PC-9 (cell line): ENCODE results near the gene CLDN5. TPM values are rescaled to one million over a fixed set of nuclear protein-coding genes. Genes with fewer than 3 reads are reported as not detected.

Source experiments
- BruUV-seq: library from RNA; stranded (reverse); fragments of 400-500 nt; replicated peaks from 2 replicates; lab custom pipeline; 2021; lab: Mats Ljungman, UMichigan
- CTCF ChIA-PET: fragments of 300-600 bp; sonication (Branson Sonifier 250); formaldehyde crosslinking; loops from one replicate; lab custom pipeline; 2022; ENCODE audit warnings: antibody characterized with exemption; lab: Charles Lee
- POLR2A ChIA-PET: fragments of 300-600 bp; sonication (Branson Sonifier 250); formaldehyde crosslinking; loops from one replicate; lab custom pipeline; 2022; ENCODE audit warnings: antibody characterized with exemption; ENCODE audit not compliant: unreplicated experiment; lab: Charles Lee
- DNase-seq, 2 experiments: peaks; one replicate each; pipeline versions ENCODE4 v3.0.0 to v3.0.0-alpha.2; 2015 to 2022; ENCODE audit warnings: mixed read lengths in 1 of 2
- H2AFZ ChIP-seq: fragments of 200-600 bp; sonication (generic); 2 replicates; pipeline ENCODE4 v1.8.1; 2017; ENCODE audit warnings: antibody characterized with exemption
- H3F3A ChIP-seq: fragments of 200-600 bp; sonication (generic); 2 replicates; pipeline ENCODE4 v1.8.1; 2017; ENCODE audit warnings: antibody characterized with exemption, mild to moderate bottlenecking, low read depth; ENCODE audit not compliant: insufficient read depth
- H3K27ac ChIP-seq: fragments of 200-600 bp; sonication (generic); 2 replicates; pipeline ENCODE4 v1.6.1; 2016; ENCODE audit warnings: mixed run types
- H3K27me3 ChIP-seq: fragments of 200-600 bp; sonication (generic); 2 replicates; pipeline ENCODE4 v1.6.1; 2016; ENCODE audit warnings: low read depth, mixed run types; ENCODE audit not compliant: insufficient read depth
- H3K36me3 ChIP-seq: fragments of 200-600 bp; sonication (generic); 2 replicates; pipeline ENCODE4 v1.6.1; 2016; ENCODE audit warnings: low read depth, mixed run types
- H3K4me1 ChIP-seq: fragments of 200-600 bp; sonication (generic); replicated peaks from 2 replicates; pipeline ENCODE4 v1.6.1; 2016; ENCODE audit warnings: mixed run types; ENCODE audit not compliant: insufficient read depth
- H3K4me2 ChIP-seq: fragments of 200-600 bp; sonication (generic); 2 replicates; pipeline ENCODE4 v1.6.1; 2017; ENCODE audit warnings: mixed run types
- H3K4me3 ChIP-seq: fragments of 200-600 bp; sonication (generic); 2 replicates; pipeline ENCODE4 v1.6.1; 2016; ENCODE audit warnings: mixed run types
- H3K79me2 ChIP-seq: fragments of 200-600 bp; sonication (generic); 2 replicates; pipeline ENCODE4 v1.6.1; 2017; ENCODE audit warnings: low read depth, mixed run types
- H3K9me2 ChIP-seq: fragments of 200-600 bp; sonication (generic); 2 replicates; pipeline ENCODE4 v1.8.1; 2017; ENCODE audit warnings: mild to moderate bottlenecking; ENCODE audit not compliant: insufficient read depth
- H3K9me3 ChIP-seq: fragments of 200-600 bp; sonication (generic); 2 replicates; pipeline ENCODE4 v1.8.1; 2016; ENCODE audit warnings: low read depth; ENCODE audit not compliant: insufficient read depth
- H4K20me1 ChIP-seq: fragments of 200-600 bp; sonication (generic); 2 replicates; pipeline ENCODE4 v1.8.1; 2017; ENCODE audit not compliant: insufficient read depth
- CTCF ChIP-seq: fragments of 200-600 bp; sonication (generic); conservative IDR thresholded peaks from 2 replicates; pipeline ENCODE4 v1.6.1; 2017; ENCODE audit warnings: mixed run types, antibody characterized with exemption, mild to moderate bottlenecking, moderate library complexity
- EZH2 ChIP-seq: fragments of 200-600 bp; sonication (generic); IDR thresholded peaks from 2 replicates; pipeline ENCODE4 v1.8.0; 2017; ENCODE audit warnings: antibody characterized with exemption, low read depth
- intact Hi-C: fragments of 100-400 bp; cut with micrococcal nuclease; formaldehyde crosslinking; loops from one replicate; pipeline ENCODE4 v1.10.0; 2022; ENCODE audit not compliant: unreplicated experiment
- total RNA-seq: library from RNA; stranded (reverse); gene quantifications from 2 replicates; pipeline ENCODE4 v1.2.3, GENCODE V29; 2021

CLDN5 gene
- total RNA-seq, 1 experiment from 2014 or later = not detected

GRCh38 chr22:19499236-19499879, 24.9 kb downstream of the CLDN5 start:
- no peaks in the 10 kb centered on the region for H3K9me2 ChIP-seq
- no peak for DNase-seq
- ChIA-PET POLR2A (no interaction called here), CTCF (no interaction called here)
- TF ChIP-seq EZH2 (no peak), CTCF (no peak)
- no peaks in the 10 kb centered on the region for H3K79me2 ChIP-seq
- no peak overlapping the region for H3K4me2 ChIP-seq
- H3K4me3 ChIP-seq = no peak overlapping the region
- H3F3A ChIP-seq = no peaks in the 10 kb centered on the region
- H3K36me3 ChIP-seq = no peaks in the 10 kb centered on the region
- BruUV-seq = no TSS peak
- intact Hi-C loops = loop anchor here (5.0 kb wide), 1 partner anchor 128 kb away; no protein-coding TSS in a partner anchor
- no peaks in the 10 kb centered on the region for H3K4me1 ChIP-seq
- H2AFZ ChIP-seq = no peak overlapping the region
- H3K27ac ChIP-seq = no peak overlapping the region
- H3K9me3 ChIP-seq = no peaks in the 10 kb centered on the region
- no peaks in the 10 kb centered on the region for H4K20me1 ChIP-seq
- H3K27me3 ChIP-seq = no peaks in the 10 kb centered on the region

GRCh38 chr22:19498866-19499190, 25.4 kb downstream of the CLDN5 start:
- Histone ChIP-seq H4K20me1 (no peaks in the 10 kb centered on the region), H3K27ac (no peak overlapping the region)
- CTCF ChIA-PET = no interaction called here

GRCh38 chr22:19498154-19498865, 25.9 kb downstream of the CLDN5 start:
- no peak for DNase-seq
- TF ChIP-seq EZH2 = no peak
- TF ChIP-seq CTCF = no peak
- no peaks in the 10 kb centered on the region for H4K20me1 ChIP-seq
- no peak overlapping the region for H2AFZ ChIP-seq
- no peaks in the 10 kb centered on the region for H3F3A ChIP-seq
- H3K9me3 ChIP-seq = no peaks in the 10 kb centered on the region
- H3K9me2 ChIP-seq = no peaks in the 10 kb centered on the region
- H3K4me2 ChIP-seq = no peak overlapping the region
- intact Hi-C loops = loop anchor here (5.0 kb wide), 1 partner anchor 129 kb away; no protein-coding TSS in a partner anchor
- no peak overlapping the region for H3K4me3 ChIP-seq
- H3K27me3 ChIP-seq = no peaks in the 10 kb centered on the region
- POLR2A ChIA-PET = interaction anchor here (0.6 kb wide), 1 partner anchor 40 kb away, joined by 3 read pairs; no protein-coding TSS in a partner anchor
- no peak overlapping the region for H3K27ac ChIP-seq
- H3K36me3 ChIP-seq = no peaks in the 10 kb centered on the region
- H3K79me2 ChIP-seq = no peaks in the 10 kb centered on the region
- no peaks in the 10 kb centered on the region for H3K4me1 ChIP-seq
- CTCF ChIA-PET = no interaction called here
- no TSS peak for BruUV-seq

More at GRCh38 chr22:19498866-19499190, 25.4 kb downstream of the CLDN5 start:
- BruUV-seq = no TSS peak
- Histone ChIP-seq H3K27me3 (no peaks in the 10 kb centered on the region), H3K4me3 (no peak overlapping the region), H3K9me2 (no peaks in the 10 kb centered on the region), H3F3A (no peaks in the 10 kb centered on the region), H3K4me1 (no peaks in the 10 kb centered on the region), H3K9me3 (no peaks in the 10 kb centered on the region), H2AFZ (no peak overlapping the region), H3K36me3 (no peaks in the 10 kb centered on the region), H3K4me2 (no peak overlapping the region), H3K79me2 (no peaks in the 10 kb centered on the region)
- DNase-seq = no peak
- intact Hi-C loops = loop anchor here (5.0 kb wide), 1 partner anchor 128 kb away; no protein-coding TSS in a partner anchor
- POLR2A ChIA-PET = no interaction called here
- TF ChIP-seq CTCF (no peak), EZH2 (no peak)
